AG10803 (cell line): Measurements from ENCODE around the gene IL20.
"Not testable (repeated sequence)": the region's sequence is repeated elsewhere in the genome, so short reads cannot be mapped to it uniquely, and the experiment has no call there.

Source experiments
- DNase-seq: peaks from one replicate; pipeline ENCODE4 v3.0.0; 2010; ENCODE audit warnings: low read depth
- H3K4me3 ChIP-seq: 2 replicates; pipeline ENCODE4 v1.5.1; 2011; ENCODE audit warnings: mild to moderate bottlenecking, low read length, control low read depth
- CTCF ChIP-seq: conservative IDR thresholded peaks from 2 replicates; pipeline ENCODE4 v1.5.1; 2011; ENCODE audit warnings: mild to moderate bottlenecking, low read length, control low read depth, inconsistent platforms

Gene IL20

GRCh38 chr1:206842854-206843253 is 22.6 kb upstream of the IL20 start:
- DNase-seq: no peak
- TF ChIP-seq CTCF: no peak
- H3K4me3 ChIP-seq: no peak overlapping the region

- DNase-seq: no peak
- TF ChIP-seq CTCF: no peak
- H3K4me3 ChIP-seq: no peak overlapping the region
Observed at GRCh38 chr1:206843626-206844025, 21.8 kb upstream of the IL20 start.

GRCh38 chr1:206846487-206846886 is 18.9 kb upstream of the IL20 start:
- no peak overlapping the region for H3K4me3 ChIP-seq
- no peak for TF ChIP-seq CTCF
- no peak for DNase-seq

- no peak for TF ChIP-seq CTCF
- no peak overlapping the region for H3K4me3 ChIP-seq
Observed at GRCh38 chr1:206847337-206847834, 18.0 kb upstream of the IL20 start.

GRCh38 chr1:206847946-206848345 is 17.5 kb upstream of the IL20 start:
- no peak for DNase-seq
- H3K4me3 ChIP-seq: no peak overlapping the region
- TF ChIP-seq CTCF: no peak

More at GRCh38 chr1:206847337-206847834, 18.0 kb upstream of the IL20 start:
- DNase-seq: no peak

- no peak overlapping the region for H3K4me3 ChIP-seq
- DNase-seq: peak; percentile 76
- no peak for TF ChIP-seq CTCF
Observed at GRCh38 chr1:206850401-206850800, 15.0 kb upstream of the IL20 start.

GRCh38 chr1:206851341-206852010 is 13.9 kb upstream of the IL20 start:
- H3K4me3 ChIP-seq: no peak overlapping the region
- DNase-seq: peak; percentile 97
- TF ChIP-seq CTCF: no peak

GRCh38 chr1:206852662-206853061 is 12.8 kb upstream of the IL20 start:
- not testable (repeated sequence) for H3K4me3 ChIP-seq, DNase-seq

GRCh38 chr1:206853696-206854095 is 11.7 kb upstream of the IL20 start:
- H3K4me3 ChIP-seq, DNase-seq: not testable (repeated sequence)
